ENCODE results near the gene DLG1.

DNA sequence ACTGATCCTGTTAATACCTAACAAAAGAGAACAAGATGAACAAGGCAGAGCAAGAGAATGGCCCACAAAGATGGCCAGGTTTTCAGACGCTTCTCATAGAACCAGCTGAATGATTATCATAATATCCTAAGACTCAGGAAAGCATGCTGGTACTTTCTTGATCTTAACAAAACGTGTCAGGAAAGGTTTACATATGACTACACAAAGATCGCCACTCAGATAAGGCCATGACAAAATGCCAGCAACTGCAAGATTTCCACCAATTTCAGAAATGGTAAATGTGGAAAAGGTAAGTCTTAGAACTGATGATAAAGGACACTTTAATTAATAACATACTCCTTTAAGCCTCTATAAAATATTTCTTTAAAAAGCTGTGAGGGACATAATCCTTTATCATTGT is 108.8 kb downstream of the DLG1 start:
- no peak for TF ChIP-seq EZH2 (IDR thresholded peaks at IDR 0.05; ENCODE audit: low read length, missing control alignments)
- TF ChIP-seq, protein P1, sequence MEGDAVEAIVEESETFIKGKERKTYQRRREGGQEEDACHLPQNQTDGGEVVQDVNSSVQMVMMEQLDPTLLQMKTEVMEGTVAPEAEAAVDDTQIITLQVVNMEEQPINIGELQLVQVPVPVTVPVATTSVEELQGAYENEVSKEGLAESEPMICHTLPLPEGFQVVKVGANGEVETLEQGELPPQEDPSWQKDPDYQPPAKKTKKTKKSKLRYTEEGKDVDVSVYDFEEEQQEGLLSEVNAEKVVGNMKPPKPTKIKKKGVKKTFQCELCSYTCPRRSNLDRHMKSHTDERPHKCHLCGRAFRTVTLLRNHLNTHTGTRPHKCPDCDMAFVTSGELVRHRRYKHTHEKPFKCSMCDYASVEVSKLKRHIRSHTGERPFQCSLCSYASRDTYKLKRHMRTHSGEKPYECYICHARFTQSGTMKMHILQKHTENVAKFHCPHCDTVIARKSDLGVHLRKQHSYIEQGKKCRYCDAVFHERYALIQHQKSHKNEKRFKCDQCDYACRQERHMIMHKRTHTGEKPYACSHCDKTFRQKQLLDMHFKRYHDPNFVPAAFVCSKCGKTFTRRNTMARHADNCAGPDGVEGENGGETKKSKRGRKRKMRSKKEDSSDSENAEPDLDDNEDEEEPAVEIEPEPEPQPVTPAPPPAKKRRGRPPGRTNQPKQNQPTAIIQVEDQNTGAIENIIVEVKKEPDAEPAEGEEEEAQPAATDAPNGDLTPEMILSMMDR (conservative IDR thresholded peaks at IDR 0.05 in 1 of 2, IDR thresholded peaks at IDR 0.05 in 1 of 2; ENCODE audit: low read depth in 1 of 2, low read length in 2 of 2) = no peak

Data from fibroblast of lung (primary cell).